Astrocyte (in vitro differentiated cells and primary cell): ENCODE data around the gene CACNA1D.

ENCODE experiments used
- CTCF ChIP-seq: IDR thresholded peaks from 2 replicates; pipeline ENCODE4 v1.5.1; 2011; ENCODE audit warnings: low read depth, mild to moderate bottlenecking, inconsistent platforms, low read length, moderate library complexity; ENCODE audit not compliant: insufficient read depth
- EZH2 ChIP-seq: IDR thresholded peaks from 2 replicates; pipeline ENCODE4 v1.6.1; 2012; ENCODE audit warnings: mild to moderate bottlenecking, low read length, inconsistent platforms; ENCODE audit not compliant: insufficient read depth

GRCh38 chr3:53833700-53834099 is 339.3 kb downstream of the CACNA1D start:
- TF ChIP-seq CTCF = no peak
- no peak for TF ChIP-seq EZH2
